Gastroesophageal sphincter (tissue), 3 donors: ENCODE measurements around the gene SCARB1.

Experiments
- EP300 ChIP-seq: sonication (generic); formaldehyde crosslinking; IDR thresholded peaks from one replicate; pipeline ENCODE4 v1.6.1; 2017; ENCODE audit warnings: antibody characterized with exemption, mild to moderate bottlenecking
- POLR2A ChIP-seq, 2 donors: fragments of 450-650 bp; IDR thresholded peaks; one replicate each; pipeline ENCODE4 v1.6.1; 2017; ENCODE audit warnings: antibody characterized with exemption in 2 of 2, mild to moderate bottlenecking in 2 of 2, moderate library complexity in 1 of 2
- POLR2AphosphoS5 ChIP-seq: sonication (generic); formaldehyde crosslinking; IDR thresholded peaks from one replicate; pipeline ENCODE4 v1.6.1; 2017; ENCODE audit warnings: antibody characterized with exemption
- TF ChIP-seq, protein P1 (sequence below), 4 experiments: fragments of 200-600 bp in 2 of 4; fragments of 450-650 bp in 2 of 4; sonication (generic) in 1 of 4; IDR thresholded peaks; one replicate each; pipeline ENCODE4 v1.5.1; 2017 to 2019; ENCODE audit warnings: antibody characterized with exemption in 4 of 4, mild to moderate bottlenecking in 2 of 4, moderate library complexity in 2 of 4

DNA sequence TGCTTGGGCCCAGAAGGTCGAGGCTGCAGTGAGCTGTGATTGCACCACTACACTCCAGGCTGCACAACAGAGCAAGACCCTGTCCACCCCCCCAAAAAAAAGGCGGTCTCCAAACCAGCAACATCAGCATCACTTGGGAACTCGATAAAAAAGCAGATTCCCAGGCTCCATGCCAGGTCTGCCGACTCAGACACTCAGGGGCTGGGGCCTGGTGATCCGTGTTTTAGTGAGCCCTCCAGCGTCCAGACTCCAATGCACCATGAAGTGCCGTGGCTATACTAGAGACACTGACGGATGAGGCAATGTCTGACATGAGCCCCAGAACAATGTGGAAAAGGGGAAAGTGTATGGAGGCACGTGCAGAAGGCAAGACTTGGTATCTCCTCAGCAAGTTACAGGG is 28.8 kb downstream of the SCARB1 start:
- TF ChIP-seq POLR2AphosphoS5 = no peak
- TF ChIP-seq, protein P1, sequence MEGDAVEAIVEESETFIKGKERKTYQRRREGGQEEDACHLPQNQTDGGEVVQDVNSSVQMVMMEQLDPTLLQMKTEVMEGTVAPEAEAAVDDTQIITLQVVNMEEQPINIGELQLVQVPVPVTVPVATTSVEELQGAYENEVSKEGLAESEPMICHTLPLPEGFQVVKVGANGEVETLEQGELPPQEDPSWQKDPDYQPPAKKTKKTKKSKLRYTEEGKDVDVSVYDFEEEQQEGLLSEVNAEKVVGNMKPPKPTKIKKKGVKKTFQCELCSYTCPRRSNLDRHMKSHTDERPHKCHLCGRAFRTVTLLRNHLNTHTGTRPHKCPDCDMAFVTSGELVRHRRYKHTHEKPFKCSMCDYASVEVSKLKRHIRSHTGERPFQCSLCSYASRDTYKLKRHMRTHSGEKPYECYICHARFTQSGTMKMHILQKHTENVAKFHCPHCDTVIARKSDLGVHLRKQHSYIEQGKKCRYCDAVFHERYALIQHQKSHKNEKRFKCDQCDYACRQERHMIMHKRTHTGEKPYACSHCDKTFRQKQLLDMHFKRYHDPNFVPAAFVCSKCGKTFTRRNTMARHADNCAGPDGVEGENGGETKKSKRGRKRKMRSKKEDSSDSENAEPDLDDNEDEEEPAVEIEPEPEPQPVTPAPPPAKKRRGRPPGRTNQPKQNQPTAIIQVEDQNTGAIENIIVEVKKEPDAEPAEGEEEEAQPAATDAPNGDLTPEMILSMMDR (IDR thresholded peaks at IDR 0.05) = no peak
- no peak for TF ChIP-seq EP300
- no peak for TF ChIP-seq POLR2A (IDR thresholded peaks at IDR 0.05)
